ENCODE data around the gene NCOA1. TPM values are rescaled to one million over a fixed set of nuclear protein-coding genes. Genes with fewer than 3 reads are reported as not detected.

Gene NCOA1
- total and polyA plus RNA-seq, 8 donors, result 6.2 to 27.0 (median 17.3) TPM

DNA sequence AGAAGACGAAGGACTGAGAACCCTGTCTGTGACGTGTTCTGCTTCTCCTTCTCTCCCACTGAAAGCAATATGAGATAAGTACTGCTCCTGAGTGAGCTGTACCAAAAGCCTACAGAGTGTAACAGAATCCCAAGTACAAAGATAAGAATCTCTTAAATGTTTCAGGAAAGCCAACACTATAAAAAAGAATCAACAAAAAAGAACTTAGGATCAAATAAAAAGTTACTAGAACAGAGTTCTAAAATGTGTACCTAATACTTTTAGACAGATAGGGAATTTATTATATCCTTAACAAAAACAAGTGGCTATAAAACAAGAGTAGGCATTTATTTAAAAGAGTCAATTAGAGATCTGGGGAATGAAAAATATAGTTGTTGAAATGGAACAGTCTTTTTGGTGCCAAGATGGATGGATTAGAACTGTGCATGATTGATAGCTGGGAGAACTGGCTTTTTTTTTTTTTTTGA, 49.0 kb downstream of the NCOA1 start:
- 80 to 87% methylated on average over 2 of the region's 2 CpGs for WGBS, 2 donors
- Histone ChIP-seq H3K4me3 (no peak overlapping the region), H3K36me3 (no peaks in the 10 kb centered on the region), H3K9me3 (no peaks in the 10 kb centered on the region), H3K27ac (no peak overlapping the region), H3K4me1 (no peaks in the 10 kb centered on the region), H3K27me3 (no peaks in the 10 kb centered on the region)
- TF ChIP-seq, protein P1, sequence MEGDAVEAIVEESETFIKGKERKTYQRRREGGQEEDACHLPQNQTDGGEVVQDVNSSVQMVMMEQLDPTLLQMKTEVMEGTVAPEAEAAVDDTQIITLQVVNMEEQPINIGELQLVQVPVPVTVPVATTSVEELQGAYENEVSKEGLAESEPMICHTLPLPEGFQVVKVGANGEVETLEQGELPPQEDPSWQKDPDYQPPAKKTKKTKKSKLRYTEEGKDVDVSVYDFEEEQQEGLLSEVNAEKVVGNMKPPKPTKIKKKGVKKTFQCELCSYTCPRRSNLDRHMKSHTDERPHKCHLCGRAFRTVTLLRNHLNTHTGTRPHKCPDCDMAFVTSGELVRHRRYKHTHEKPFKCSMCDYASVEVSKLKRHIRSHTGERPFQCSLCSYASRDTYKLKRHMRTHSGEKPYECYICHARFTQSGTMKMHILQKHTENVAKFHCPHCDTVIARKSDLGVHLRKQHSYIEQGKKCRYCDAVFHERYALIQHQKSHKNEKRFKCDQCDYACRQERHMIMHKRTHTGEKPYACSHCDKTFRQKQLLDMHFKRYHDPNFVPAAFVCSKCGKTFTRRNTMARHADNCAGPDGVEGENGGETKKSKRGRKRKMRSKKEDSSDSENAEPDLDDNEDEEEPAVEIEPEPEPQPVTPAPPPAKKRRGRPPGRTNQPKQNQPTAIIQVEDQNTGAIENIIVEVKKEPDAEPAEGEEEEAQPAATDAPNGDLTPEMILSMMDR (IDR thresholded peaks at IDR 0.05), result no peak
- FAIRE-seq (no peak), ATAC-seq (no peak), DNase-seq (no peak)
- intact Hi-C loops (cut with DNase I), result no loop called here

DNA sequence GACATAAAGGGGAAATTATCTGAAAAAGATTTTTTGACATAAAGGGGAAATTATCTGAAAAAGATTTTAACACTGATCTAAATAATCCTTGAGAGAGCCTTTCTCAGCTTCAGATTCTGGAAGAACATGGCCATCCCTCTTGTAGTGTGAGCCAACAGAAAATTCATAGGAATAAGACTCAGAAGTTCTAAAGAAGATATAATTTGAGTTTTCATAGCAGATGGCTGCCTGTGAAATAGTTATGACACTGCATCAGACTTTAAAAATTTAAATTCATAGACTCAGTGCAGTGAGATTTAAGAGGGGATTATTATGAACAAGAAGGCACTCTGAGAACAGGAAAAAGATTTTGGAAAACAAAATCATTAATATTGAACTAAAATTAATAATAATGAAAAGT, 50.6 kb downstream of the NCOA1 start:
- Histone ChIP-seq H3K9me3 (no peaks in the 10 kb centered on the region), H3K4me1 (no peaks in the 10 kb centered on the region), H3K27ac (no peak overlapping the region), H3K4me3 (no peak overlapping the region), H3K27me3 (no peaks in the 10 kb centered on the region), H3K36me3 (no peaks in the 10 kb centered on the region)
- no peak for FAIRE-seq
- ATAC-seq, result no peak
- TF ChIP-seq, protein P1 (IDR thresholded peaks at IDR 0.05), result no peak
- intact Hi-C loops (cut with DNase I), result no loop called here
- DNase-seq, result no peak

DNA sequence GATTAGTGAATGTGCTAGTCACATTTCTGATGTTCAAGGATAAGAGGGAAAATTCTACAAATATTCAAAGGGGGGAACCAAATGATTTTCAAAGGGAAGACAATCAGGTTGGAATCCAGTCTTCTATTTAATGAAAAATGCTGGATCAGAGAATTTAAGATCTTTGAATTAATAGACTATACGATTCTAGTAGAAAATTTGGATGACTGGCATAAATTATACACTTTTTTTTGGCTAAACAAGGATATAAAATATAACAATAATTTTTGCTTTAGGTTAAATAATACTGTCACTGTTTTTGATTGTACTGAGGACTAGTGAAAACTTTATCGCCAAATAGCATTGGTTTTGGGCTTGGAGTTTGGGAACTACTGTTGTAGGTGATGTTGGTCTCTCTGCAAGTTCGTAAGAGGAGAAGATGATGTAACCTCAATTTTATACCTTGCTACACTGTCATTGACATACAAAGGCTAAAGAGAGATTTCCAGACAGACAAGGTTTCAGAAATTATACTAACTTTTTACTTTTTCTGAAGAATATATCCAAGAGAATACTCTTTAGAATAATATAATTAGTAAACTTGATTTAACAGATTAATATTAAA, 51.3 kb downstream of the NCOA1 start:
- no peak for ATAC-seq
- no peak overlapping the region for H3K4me3 ChIP-seq
- no peaks in the 10 kb centered on the region for H3K4me1 ChIP-seq
- H3K36me3 ChIP-seq, result no peaks in the 10 kb centered on the region
- H3K9me3 ChIP-seq, result no peaks in the 10 kb centered on the region
- intact Hi-C loops (cut with DNase I), result no loop called here
- FAIRE-seq, result no peak
- H3K27me3 ChIP-seq, result no peaks in the 10 kb centered on the region
- WGBS, 2 donors, result 98 to 99% methylated on average over 3 of the region's 3 CpGs
- TF ChIP-seq, protein P1 (IDR thresholded peaks at IDR 0.05), result no peak
- DNase-seq, result no peak
- no peak overlapping the region for H3K27ac ChIP-seq

DNA sequence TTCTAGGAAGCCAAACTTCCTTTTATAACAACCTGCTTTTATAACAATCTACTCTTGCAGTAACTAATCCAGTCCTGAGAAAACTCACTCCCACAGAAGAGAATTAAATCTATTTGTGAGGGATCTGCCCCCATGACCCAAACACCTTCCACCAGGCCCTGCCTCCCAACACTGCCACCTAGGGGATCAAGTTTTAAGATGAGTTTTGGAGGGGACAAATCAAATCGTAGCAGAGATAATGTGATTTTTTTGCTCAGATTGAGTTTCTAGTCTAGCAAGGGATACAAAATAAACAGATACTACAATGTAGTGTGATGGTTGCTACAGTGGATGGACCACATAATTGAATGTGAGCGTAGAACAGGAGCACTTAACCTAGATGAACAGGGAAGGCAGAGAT, 52.2 kb downstream of the NCOA1 start:
- Histone ChIP-seq H3K27me3 (no peaks in the 10 kb centered on the region), H3K27ac (no peak overlapping the region), H3K4me3 (no peak overlapping the region), H3K9me3 (no peaks in the 10 kb centered on the region), H3K36me3 (no peaks in the 10 kb centered on the region), H3K4me1 (no peaks in the 10 kb centered on the region)
- ATAC-seq, result no peak
- intact Hi-C loops (cut with DNase I), result no loop called here
- 52 to 59% methylated on average over 2 of the region's 2 CpGs for WGBS, 2 donors
- FAIRE-seq, result no peak
- DNase-seq, result no peak
- TF ChIP-seq, protein P1 (IDR thresholded peaks at IDR 0.05), result no peak

DNA sequence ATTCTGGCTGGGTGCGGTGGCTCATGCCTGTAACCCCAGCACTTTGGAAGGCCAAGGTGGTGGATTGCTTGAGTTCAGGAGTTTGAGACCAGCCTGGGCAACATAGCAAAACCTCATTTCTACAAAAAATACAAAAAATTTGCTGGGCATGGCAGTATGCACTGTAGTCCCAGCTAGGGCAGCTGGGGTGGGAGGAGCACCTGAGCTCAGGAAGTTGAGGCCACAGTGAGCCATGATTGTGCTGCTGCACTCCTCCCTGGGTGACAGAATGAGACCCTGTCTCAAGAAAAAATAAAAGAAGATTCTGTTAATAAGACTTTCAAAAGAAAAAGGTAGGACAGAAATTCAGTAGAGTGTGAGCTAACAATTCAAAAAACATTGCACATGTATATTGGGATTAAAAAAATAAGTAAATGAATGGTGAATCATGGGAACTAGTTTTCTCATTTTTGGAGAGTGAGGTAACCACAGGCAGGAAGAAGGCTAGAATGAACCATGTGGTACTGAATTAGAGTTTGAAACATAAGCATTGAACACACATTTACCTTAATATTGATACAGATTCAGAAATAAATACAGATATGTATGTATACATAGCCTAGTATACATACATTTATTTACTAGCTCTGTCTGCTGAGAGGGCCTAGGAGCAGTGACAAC, 53.5 kb downstream of the NCOA1 start:
- no peak overlapping the region for H3K27ac ChIP-seq
- no peak for ATAC-seq
- H3K4me1 ChIP-seq, result no peaks in the 10 kb centered on the region
- FAIRE-seq, result no peak
- no peaks in the 10 kb centered on the region for H3K9me3 ChIP-seq
- no peaks in the 10 kb centered on the region for H3K27me3 ChIP-seq
- intact Hi-C loops (cut with DNase I), result no loop called here
- no peak overlapping the region for H3K4me3 ChIP-seq
- TF ChIP-seq, protein P1 (IDR thresholded peaks at IDR 0.05), result no peak
- H3K36me3 ChIP-seq, result no peaks in the 10 kb centered on the region
- DNase-seq, result no peak
- 100% methylated on average over 1 of the region's 1 CpG for WGBS, 2 donors

All from pancreas (tissue), 10 donors.